Endothelial cell of umbilical vein (primary cell): Measurements from ENCODE around the gene PPP1R15B. TPM values are rescaled to one million over a fixed set of nuclear protein-coding genes. Genes with fewer than 3 reads are reported as not detected.

Experiments
- BruUV-seq: library from RNA; stranded (reverse); fragments of 400-500 nt; replicated peaks from 2 replicates; lab custom pipeline; 2021; lab: Mats Ljungman, UMichigan
- CTCF ChIA-PET: fragments of 300-600, 350-600 bp; sonication (Branson Sonifier 250); formaldehyde crosslinking; loops from one replicate; lab custom pipeline; 2021; ENCODE audit warnings: antibody characterized with exemption, inconsistent platforms; lab: Charles Lee
- POLR2A ChIA-PET: fragments of 300-600, 350-600 bp; sonication (Branson Sonifier 250); formaldehyde crosslinking; loops from one replicate; lab custom pipeline; 2021; ENCODE audit warnings: antibody characterized with exemption, inconsistent platforms; lab: Charles Lee
- DNase-seq: peaks from one replicate; pipeline ENCODE4 v3.0.0-alpha.2; 2011; ENCODE audit warnings: low read depth, low spot score
- FAIRE-seq: peaks from 2 replicates; lab custom pipeline; 2011; peaks lifted over from hg19 to GRCh38; lab: Jason Lieb, UNC
- H2AFZ ChIP-seq: 2 replicates; pipeline ENCODE4 v1.6.0; 2012; ENCODE audit warnings: low read depth, low read length, control low read depth, inconsistent platforms
- H3K27ac ChIP-seq: 2 replicates; pipeline ENCODE4 v1.5.1; 2011; ENCODE audit warnings: low read depth, mild to moderate bottlenecking, control low read depth, low read length, moderate library complexity; ENCODE audit not compliant: insufficient read depth
- H3K27me3 ChIP-seq, 2 experiments: 2 replicates each; pipeline versions ENCODE4 v1.6.0 to v1.6.1; 2011; ENCODE audit warnings: low read length in 2 of 2, mixed read lengths in 1 of 2; ENCODE audit not compliant: control insufficient read depth in 2 of 2, insufficient read depth in 2 of 2
- H3K36me3 ChIP-seq, 2 experiments: 2 replicates in 1 of 2; 3 replicates in 1 of 2; pipeline ENCODE4 v1.5.1; 2011; ENCODE audit warnings: low read length in 2 of 2, mild to moderate bottlenecking in 1 of 2, moderate library complexity in 1 of 2; ENCODE audit not compliant: control insufficient read depth in 2 of 2, insufficient read depth in 2 of 2; ENCODE audit errors: extremely low read depth in 1 of 2
- H3K4me1 ChIP-seq: 3 replicates; pipeline ENCODE4 v1.5.1; 2011; ENCODE audit warnings: mild to moderate bottlenecking, low read length; ENCODE audit not compliant: control insufficient read depth, insufficient read depth; ENCODE audit errors: extremely low read depth
- H3K4me2 ChIP-seq: 2 replicates; pipeline ENCODE4 v1.6.1; 2011; ENCODE audit warnings: low read length, control low read depth, mixed read lengths; ENCODE audit not compliant: insufficient read depth
- H3K4me3 ChIP-seq, 3 experiments: fragments of 200-600 bp in 1 of 3; sonication (generic), shearing (Covaris generic) in 1 of 3; replicated peaks in 1 of 3; 2 replicates each; pipeline ENCODE4 v1.5.1; 2011 to 2016; ENCODE audit warnings: control low read depth in 3 of 3, low read length in 3 of 3, mild to moderate bottlenecking in 2 of 3, inconsistent platforms in 1 of 3, low read depth in 1 of 3, moderate library complexity in 1 of 3; ENCODE audit not compliant: insufficient read depth in 1 of 3
- H3K79me2 ChIP-seq: 2 replicates; pipeline ENCODE4 v1.6.0; 2012; ENCODE audit warnings: low read length, inconsistent platforms; ENCODE audit not compliant: control insufficient read depth, insufficient read depth
- H3K9ac ChIP-seq: replicated peaks from 2 replicates; pipeline ENCODE3; 2011; ENCODE audit warnings: low read length, control low read depth; ENCODE audit not compliant: insufficient read depth; ENCODE audit errors: extremely low read depth
- H3K9me1 ChIP-seq: replicated peaks from 3 replicates; pipeline ENCODE4 v1.6.0; 2011; ENCODE audit warnings: mild to moderate bottlenecking, low read length; ENCODE audit not compliant: control insufficient read depth, insufficient read depth; ENCODE audit errors: extremely low read depth
- H3K9me3 ChIP-seq: replicated peaks from 2 replicates; pipeline ENCODE4 v1.5.1; 2012; ENCODE audit warnings: low read length, inconsistent platforms; ENCODE audit not compliant: control insufficient read depth, insufficient read depth
- H4K20me1 ChIP-seq: replicated peaks from 2 replicates; pipeline ENCODE3; 2011; ENCODE audit warnings: mild to moderate bottlenecking, low read length; ENCODE audit not compliant: control insufficient read depth, insufficient read depth; ENCODE audit errors: extremely low read depth
- CTCF ChIP-seq, 2 donors: IDR thresholded peaks; 1 replicate in 1 of 2; 2 replicates in 1 of 2; pipeline ENCODE4 v1.5.1; 2011; ENCODE audit warnings: low read length in 2 of 2, mild to moderate bottlenecking in 2 of 2, moderate library complexity in 2 of 2, control low read depth in 1 of 2, inconsistent platforms in 1 of 2, low read depth in 1 of 2; ENCODE audit not compliant: insufficient read depth in 1 of 2; ENCODE audit errors: extremely low read depth in 1 of 2
- EZH2 ChIP-seq: IDR thresholded peaks from 2 replicates; pipeline ENCODE4 v1.6.1; 2012; ENCODE audit warnings: borderline replicate concordance, low read depth, mild to moderate bottlenecking, moderate library complexity, low read length, inconsistent platforms; ENCODE audit not compliant: severe bottlenecking
- FOS ChIP-seq: IDR thresholded peaks from 2 replicates; pipeline ENCODE4 v1.6.1; 2011; ENCODE audit warnings: mild to moderate bottlenecking, low read length, moderate library complexity, borderline replicate concordance; ENCODE audit not compliant: insufficient read depth
- GATA2 ChIP-seq: IDR thresholded peaks from 2 replicates; pipeline ENCODE4 v1.7.0; 2011; ENCODE audit warnings: low read depth, mild to moderate bottlenecking, moderate library complexity, mixed read lengths, low read length; ENCODE audit not compliant: insufficient read length, insufficient read depth
- MAX ChIP-seq: IDR thresholded peaks from 2 replicates; pipeline ENCODE4 v1.6.1; 2011; ENCODE audit not compliant: insufficient read depth, insufficient read length
- MYC ChIP-seq: IDR thresholded peaks from one replicate; pipeline ENCODE4 v1.6.1; 2011; ENCODE audit warnings: mild to moderate bottlenecking, low read depth, low read length
- POLR2A ChIP-seq: IDR thresholded peaks from 2 replicates; pipeline ENCODE4 v1.6.1; 2012; ENCODE audit warnings: low read depth, mild to moderate bottlenecking, control low read depth, low read length
- POLR2AphosphoS5 ChIP-seq: IDR thresholded peaks from 2 replicates; pipeline ENCODE4 v1.6.1; 2012; ENCODE audit warnings: low read depth, mild to moderate bottlenecking, control low read depth, low read length, moderate library complexity; ENCODE audit not compliant: insufficient read depth
- dilution Hi-C: fragments of 300-500 bp; cut with MboI; formaldehyde crosslinking; loops from one replicate; pipeline ENCODE4 v1.15.0; 2019; ENCODE audit warnings: low sequenced_read_pairs; ENCODE audit not compliant: extremely low pct_ligation_motif_present
- intact Hi-C: fragments of 100-400 bp; cut with micrococcal nuclease; formaldehyde crosslinking; loops from one replicate; pipeline ENCODE4 v1.10.0; 2022
- polyA plus RNA-seq, 4 experiments: library from polyadenylated mRNA; depleted of rRNA in 3 of 4; stranded (reverse) in 3 of 4; unstranded in 1 of 4; fragments of >200 nt; gene quantifications; 2 replicates each; pipeline versions ENCODE4 v1.2.1 to v1.2.3, GENCODE V29; 2011 to 2012; ENCODE audit warnings: missing spikeins in 1 of 4
- total RNA-seq: library from RNA; stranded (reverse); gene quantifications from 2 replicates; pipeline ENCODE4 v1.2.3, GENCODE V29; 2021

PPP1R15B gene
- total and polyA plus RNA-seq, 2 donors (not counting 3 experiments of a cell fraction or from before 2014, with no cell fraction given) = 16.8 to 39.8 TPM

- H3K9me3 ChIP-seq = no peaks in the 10 kb centered on the region
- peaks cover 0 to 42% of the 10 kb centered on the region in 2 experiments for H3K36me3 ChIP-seq
- peaks cover 42% of the 10 kb centered on the region for H3K4me1 ChIP-seq
- FAIRE-seq (peak; percentile 59), DNase-seq (no peak)
- no peak overlapping the region for H3K9ac ChIP-seq
- H3K4me2 ChIP-seq = no peak overlapping the region
- no peaks in the 10 kb centered on the region for H4K20me1 ChIP-seq
- no peak overlapping the region for H3K4me3 ChIP-seq
- POLR2A ChIA-PET = interaction anchor here (0.8 to 1.6 kb wide), 2 partner anchors 9 to 54 kb away, joined by 4 read pairs; partner anchors contain the start of gene PIK3C2B
- no peaks in the 10 kb centered on the region for H3K27me3 ChIP-seq
- CTCF ChIA-PET = interaction anchor here (0.8 to 34.5 kb wide), 11 partner anchors 7 to 367 kb away, joined by 3 to 1267 read pairs (median 9); partner anchors contain the start of gene PIK3C2B
- dilution Hi-C loops (loop anchor here (10.0 kb wide), 1 partner anchor 65 kb away; no protein-coding TSS in a partner anchor), intact Hi-C loops (loop anchor here (2.0 to 10.0 kb wide), 2 partner anchors 23 to 365 kb away; no protein-coding TSS in a partner anchor)
- H3K9me1 ChIP-seq = no peaks in the 10 kb centered on the region
- no peak overlapping the region for H3K27ac ChIP-seq
- TF ChIP-seq MAX = no peak
- TF ChIP-seq FOS = no peak
- TF ChIP-seq POLR2A = no peak
- TF ChIP-seq MYC = no peak
- no peak for TF ChIP-seq CTCF (IDR thresholded peaks at IDR 0.05; ENCODE audit: extremely low read depth in 1 of 2, insufficient read depth in 1 of 2, low read depth in 1 of 2, low read length in 2 of 2)
- no peak for TF ChIP-seq GATA2
- no peak for TF ChIP-seq EZH2
- TF ChIP-seq POLR2AphosphoS5 = no peak
- peak overlapping the region; percentile 12 for H2AFZ ChIP-seq
- H3K79me2 ChIP-seq = no peaks in the 10 kb centered on the region
- no TSS peak for BruUV-seq
These were observed 28.2 kb upstream of the PPP1R15B start for GRCh38 chr1:204439621-204440375.
